Measurements from ENCODE around the gene PCDHA1. TPM values are rescaled to one million over a fixed set of nuclear protein-coding genes. Genes with fewer than 3 reads are reported as not detected.
"Not testable (repeated sequence)": the region's sequence is repeated elsewhere in the genome, so short reads cannot be mapped to it uniquely, and the experiment has no call there.

The PCDHA1 gene
- total RNA-seq, 2 donors from 2014 or later = 0.13 TPM; not detected in 1

- DNase-seq = no peak
- Histone ChIP-seq H3K27ac (no peak within 1 kb of the TSS), H3K9ac (ENCODE audit: low read depth in 2 of 2, low read length in 2 of 2) (no peak within 1 kb of the TSS), H3K27me3 (no peaks in the 10 kb centered on the region), H3K4me1 (no peaks in the 10 kb centered on the region), H3K4me3 (no peak within 1 kb of the TSS), H3K9me3 (no peaks in the 10 kb centered on the region), H3K36me3 (no peaks in the 10 kb centered on the region)
- TF ChIP-seq, protein P1, sequence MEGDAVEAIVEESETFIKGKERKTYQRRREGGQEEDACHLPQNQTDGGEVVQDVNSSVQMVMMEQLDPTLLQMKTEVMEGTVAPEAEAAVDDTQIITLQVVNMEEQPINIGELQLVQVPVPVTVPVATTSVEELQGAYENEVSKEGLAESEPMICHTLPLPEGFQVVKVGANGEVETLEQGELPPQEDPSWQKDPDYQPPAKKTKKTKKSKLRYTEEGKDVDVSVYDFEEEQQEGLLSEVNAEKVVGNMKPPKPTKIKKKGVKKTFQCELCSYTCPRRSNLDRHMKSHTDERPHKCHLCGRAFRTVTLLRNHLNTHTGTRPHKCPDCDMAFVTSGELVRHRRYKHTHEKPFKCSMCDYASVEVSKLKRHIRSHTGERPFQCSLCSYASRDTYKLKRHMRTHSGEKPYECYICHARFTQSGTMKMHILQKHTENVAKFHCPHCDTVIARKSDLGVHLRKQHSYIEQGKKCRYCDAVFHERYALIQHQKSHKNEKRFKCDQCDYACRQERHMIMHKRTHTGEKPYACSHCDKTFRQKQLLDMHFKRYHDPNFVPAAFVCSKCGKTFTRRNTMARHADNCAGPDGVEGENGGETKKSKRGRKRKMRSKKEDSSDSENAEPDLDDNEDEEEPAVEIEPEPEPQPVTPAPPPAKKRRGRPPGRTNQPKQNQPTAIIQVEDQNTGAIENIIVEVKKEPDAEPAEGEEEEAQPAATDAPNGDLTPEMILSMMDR (IDR thresholded peaks at IDR 0.05) = no peak
- intact Hi-C loops (cut with DNase I) = no loop called here
Measured at GRCh38 chr5:140868721-140869554, 83.0 kb downstream of the PCDHA1 start, which contains the start of gene PCDHA11. PCDHA11 (plus strand) TSS chr5:140868957; CDS start chr5:140869104, 147 bp downstream.

DNA sequence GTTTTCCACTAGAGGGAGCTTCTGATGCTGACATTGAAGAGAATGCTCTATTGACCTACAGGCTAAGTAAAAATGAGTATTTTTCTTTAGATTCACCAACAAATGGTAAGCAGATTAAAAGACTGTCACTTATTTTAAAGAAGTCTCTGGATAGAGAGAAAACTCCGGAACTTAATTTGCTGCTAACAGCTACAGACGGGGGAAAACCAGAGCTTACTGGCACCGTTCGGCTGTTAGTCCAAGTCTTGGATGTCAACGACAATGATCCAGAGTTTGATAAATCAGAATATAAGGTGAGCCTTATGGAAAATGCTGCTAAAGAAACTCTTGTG is 83.6 kb downstream of the PCDHA1 start:
- intact Hi-C loops (cut with DNase I) = no loop called here
- Histone ChIP-seq H3K4me1 (no peaks in the 10 kb centered on the region), H3K4me3 (no peak overlapping the region), H3K9ac (ENCODE audit: low read depth in 2 of 2, low read length in 2 of 2) (no peak overlapping the region), H3K27ac (no peak overlapping the region), H3K36me3 (no peaks in the 10 kb centered on the region), H3K27me3 (no peaks in the 10 kb centered on the region), H3K9me3 (no peaks in the 10 kb centered on the region)
- no peak for DNase-seq
- TF ChIP-seq, protein P1 (IDR thresholded peaks at IDR 0.05) = no peak

GRCh38 chr5:140870221-140871201 is 84.6 kb downstream of the PCDHA1 start:
- Histone ChIP-seq H3K4me3 (no peak overlapping the region), H3K9ac (ENCODE audit: low read depth in 2 of 2, low read length in 2 of 2) (no peak overlapping the region), H3K9me3 (no peaks in the 10 kb centered on the region), H3K27me3 (no peaks in the 10 kb centered on the region), H3K27ac (no peak overlapping the region), H3K4me1 (no peaks in the 10 kb centered on the region), H3K36me3 (no peaks in the 10 kb centered on the region)
- TF ChIP-seq, protein P1 (IDR thresholded peaks at IDR 0.05) = no peak
- intact Hi-C loops (cut with DNase I) = no loop called here
- no peak for DNase-seq

- H3K4me3 ChIP-seq = no peak within 1 kb of the TSS
- H3K9me3 ChIP-seq = no peaks in the 10 kb centered on the region
- H3K4me1 ChIP-seq = no peaks in the 10 kb centered on the region
- no peaks in the 10 kb centered on the region for H3K27me3 ChIP-seq
- TF ChIP-seq, protein P1 (IDR thresholded peaks at IDR 0.05) = no peak
- no peak within 1 kb of the TSS for H3K27ac ChIP-seq
- intact Hi-C loops (cut with DNase I) = no loop called here
- H3K9ac ChIP-seq (ENCODE audit: low read depth in 2 of 2, low read length in 2 of 2) = no peak within 1 kb of the TSS
- DNase-seq = no peak
- H3K36me3 ChIP-seq = no peaks in the 10 kb centered on the region
Measured at GRCh38 chr5:140875085-140876065, 89.4 kb downstream of the PCDHA1 start, which contains the start of gene PCDHA12. PCDHA12 (plus strand) TSS chr5:140875308; CDS start chr5:140875473, 165 bp downstream.

- H3K9me3 ChIP-seq; H3K27ac ChIP-seq; H3K27me3 ChIP-seq; H3K4me3 ChIP-seq; H3K4me1 ChIP-seq; intact Hi-C loops (cut with DNase I); DNase-seq; H3K36me3 ChIP-seq; H3K9ac ChIP-seq (ENCODE audit: low read depth in 2 of 2, low read length in 2 of 2): not testable (repeated sequence)
Measured at GRCh38 chr5:140876541-140877261, 90.8 kb downstream of the PCDHA1 start.

Measured in colonic mucosa (tissue), 4 donors.